GM23338 (cell line): ENCODE results near the gene MUC5AC. TPM values are rescaled to one million over a fixed set of nuclear protein-coding genes. Genes with fewer than 3 reads are reported as not detected.

ENCODE experiments used
- ATAC-seq: fragments of 200-7000 bp; cut with Tn5 transposase; 3 replicates; pipeline ENCODE4 v1.9.1; 2020
- DNase-seq: peaks from one replicate; pipeline ENCODE4 v3.0.0-alpha.2; 2015; ENCODE audit warnings: low spot score
- H2AFZ ChIP-seq: fragments of 200-600 bp; sonication (generic); 2 replicates; pipeline ENCODE4 v1.8.0; 2016; ENCODE audit warnings: antibody characterized with exemption, mild to moderate bottlenecking, moderate library complexity
- H3F3A ChIP-seq: fragments of 200-600 bp; sonication (generic); replicated peaks from 2 replicates; pipeline ENCODE4 v1.8.0; 2017; ENCODE audit warnings: antibody characterized with exemption, mixed run types, low read depth
- H3K27ac ChIP-seq: fragments of 200-600 bp; sonication (generic); 2 replicates; pipeline ENCODE4 v1.6.1; 2016; ENCODE audit warnings: low read depth
- H3K27me3 ChIP-seq: fragments of 200-600 bp; sonication (generic); 2 replicates; pipeline ENCODE4 v1.8.0; 2016; ENCODE audit warnings: mild to moderate bottlenecking, mixed run types, moderate library complexity; ENCODE audit not compliant: insufficient read depth
- H3K36me3 ChIP-seq: fragments of 200-600 bp; sonication (generic); 2 replicates; pipeline ENCODE4 v1.8.0; 2016; ENCODE audit warnings: mild to moderate bottlenecking; ENCODE audit not compliant: insufficient read depth
- H3K4me1 ChIP-seq: fragments of 200-600 bp; sonication (generic); 2 replicates; pipeline ENCODE4 v1.8.0; 2016; ENCODE audit warnings: mild to moderate bottlenecking, moderate library complexity; ENCODE audit not compliant: insufficient read depth
- H3K4me2 ChIP-seq: fragments of 200-600 bp; sonication (generic); 2 replicates; pipeline ENCODE4 v1.7.1; 2017; ENCODE audit warnings: mixed run types
- H3K4me3 ChIP-seq: fragments of 200-600 bp; sonication (generic); 2 replicates; pipeline ENCODE4 v1.6.1; 2016; ENCODE audit warnings: mixed run types
- H3K79me2 ChIP-seq: fragments of 200-600 bp; sonication (generic); replicated peaks from 2 replicates; pipeline ENCODE4 v1.8.0; 2017; ENCODE audit warnings: mild to moderate bottlenecking; ENCODE audit not compliant: insufficient read depth
- H3K9me2 ChIP-seq: fragments of 200-600 bp; sonication (generic); 2 replicates; pipeline ENCODE4 v1.8.0; 2017; ENCODE audit not compliant: insufficient read depth
- H4K20me1 ChIP-seq: fragments of 200-600 bp; sonication (generic); replicated peaks from 2 replicates; pipeline ENCODE4 v1.8.0; 2017; ENCODE audit warnings: mild to moderate bottlenecking; ENCODE audit not compliant: insufficient read depth
- H3K27ac Mint-ChIP-seq: 2 replicates; pipeline ENCODE4 v1.8.0; 2020; ENCODE audit warnings: inconsistent platforms, mild to moderate bottlenecking, moderate library complexity, mixed read lengths
- H3K27me3 Mint-ChIP-seq: 3 replicates; pipeline ENCODE4 v1.8.0; 2022; ENCODE audit warnings: low read depth, mild to moderate bottlenecking, moderate library complexity, mixed read lengths, inconsistent platforms; ENCODE audit not compliant: insufficient read depth, poor library complexity
- H3K36me3 Mint-ChIP-seq: 3 replicates; pipeline ENCODE4 v1.8.0; 2021; ENCODE audit warnings: low read depth, mild to moderate bottlenecking, inconsistent platforms, moderate library complexity, mixed read lengths
- H3K4me1 Mint-ChIP-seq: 3 replicates; pipeline ENCODE4 v1.8.0; 2020; ENCODE audit warnings: mild to moderate bottlenecking, inconsistent platforms, mixed read lengths
- H3K4me3 Mint-ChIP-seq: 3 replicates; pipeline ENCODE4 v1.8.0; 2021; ENCODE audit warnings: moderate library complexity, mild to moderate bottlenecking, inconsistent platforms, mixed read lengths
- H3K9me3 Mint-ChIP-seq: 3 replicates; pipeline ENCODE4 v1.8.0; 2020; ENCODE audit warnings: moderate library complexity, mild to moderate bottlenecking, inconsistent platforms, mixed read lengths
- CREB1 ChIP-seq: fragments of 250-450 bp; sonication (Bioruptor Pico); IDR thresholded peaks from 2 replicates; pipeline ENCODE4 v1.5.0; 2020; ENCODE audit warnings: low read depth, mild to moderate bottlenecking, moderate library complexity
- EZH2 ChIP-seq: fragments of 200-600 bp; sonication (generic); IDR thresholded peaks from one replicate; pipeline ENCODE4 v1.8.0; 2017; ENCODE audit warnings: antibody characterized with exemption, mild to moderate bottlenecking, low read depth; ENCODE audit not compliant: unreplicated experiment
- EZH2phosphoT487 ChIP-seq: fragments of 200-600 bp; sonication (generic); IDR thresholded peaks from one replicate; pipeline ENCODE4 v1.8.1; 2018; ENCODE audit warnings: antibody characterized with exemption; ENCODE audit not compliant: unreplicated experiment
- JUNB ChIP-seq: IDR thresholded peaks from one replicate; pipeline ENCODE4 v1.6.1; 2016; ENCODE audit warnings: antibody characterized with exemption; ENCODE audit not compliant: unreplicated experiment
- NANOG ChIP-seq: IDR thresholded peaks from 2 replicates; pipeline ENCODE4 v1.6.1; 2016; ENCODE audit warnings: antibody characterized with exemption, borderline replicate concordance
- POLR2AphosphoS5 ChIP-seq: IDR thresholded peaks from 2 replicates; pipeline ENCODE4 v1.6.1; 2016; ENCODE audit warnings: antibody characterized with exemption, low read depth
- STAT1 ChIP-seq: IDR thresholded peaks from one replicate; pipeline ENCODE4 v1.6.1; 2016; ENCODE audit warnings: antibody characterized with exemption; ENCODE audit not compliant: unreplicated experiment
- ZNF114 ChIP-seq: fragments of 250-450 bp; sonication (Bioruptor Pico); IDR thresholded peaks from 2 replicates; pipeline ENCODE4 v1.5.0; 2020; ENCODE audit warnings: mild to moderate bottlenecking, moderate library complexity
- ZNF331 ChIP-seq: fragments of 250-450 bp; sonication (Bioruptor Pico); IDR thresholded peaks from 2 replicates; pipeline ENCODE4 v1.5.0; 2020; ENCODE audit warnings: low read depth, mild to moderate bottlenecking, moderate library complexity
- polyA plus RNA-seq: library from polyadenylated mRNA; unstranded; fragments of >200 nt; fragmentation: Nextera tagmentation; extraction: Ambion mirVana; gene quantifications from 2 replicates; pipeline ENCODE4 v1.2.1, GENCODE V29; 2016
- total RNA-seq: library from RNA; depleted of rRNA; stranded (reverse); fragments of >200 nt; shearing (Covaris generic); gene quantifications from 2 replicates; pipeline ENCODE4 v1.2.3, GENCODE V29; 2014
- TF ChIP-seq, protein P1 (sequence below): fragments of 250-450 bp; sonication (Bioruptor Pico); IDR thresholded peaks from 2 replicates; pipeline ENCODE4 v1.5.0; 2020; ENCODE audit warnings: mild to moderate bottlenecking, moderate library complexity
- TF ChIP-seq, protein P2 (sequence below): IDR thresholded peaks from one replicate; pipeline ENCODE4 v1.6.1; 2018; ENCODE audit warnings: antibody characterized with exemption; ENCODE audit not compliant: unreplicated experiment
- TF ChIP-seq, protein P3 (sequence below): IDR thresholded peaks from 2 replicates; pipeline ENCODE4 v1.6.1; 2016; ENCODE audit warnings: antibody characterized with exemption
- TF ChIP-seq, protein P4 (sequence below), 2 experiments: fragments of 200-600 bp in 1 of 2; sonication (generic) in 1 of 2; conservative IDR thresholded peaks; 2 replicates each; pipeline versions ENCODE4 v1.5.1 to v1.6.1; 2016 to 2017; ENCODE audit warnings: antibody characterized with exemption in 2 of 2, low read depth in 2 of 2, mild to moderate bottlenecking in 2 of 2, moderate library complexity in 1 of 2

Gene MUC5AC
- total and polyA plus RNA-seq, 2 experiments from 2014 or later = not detected

DNA sequence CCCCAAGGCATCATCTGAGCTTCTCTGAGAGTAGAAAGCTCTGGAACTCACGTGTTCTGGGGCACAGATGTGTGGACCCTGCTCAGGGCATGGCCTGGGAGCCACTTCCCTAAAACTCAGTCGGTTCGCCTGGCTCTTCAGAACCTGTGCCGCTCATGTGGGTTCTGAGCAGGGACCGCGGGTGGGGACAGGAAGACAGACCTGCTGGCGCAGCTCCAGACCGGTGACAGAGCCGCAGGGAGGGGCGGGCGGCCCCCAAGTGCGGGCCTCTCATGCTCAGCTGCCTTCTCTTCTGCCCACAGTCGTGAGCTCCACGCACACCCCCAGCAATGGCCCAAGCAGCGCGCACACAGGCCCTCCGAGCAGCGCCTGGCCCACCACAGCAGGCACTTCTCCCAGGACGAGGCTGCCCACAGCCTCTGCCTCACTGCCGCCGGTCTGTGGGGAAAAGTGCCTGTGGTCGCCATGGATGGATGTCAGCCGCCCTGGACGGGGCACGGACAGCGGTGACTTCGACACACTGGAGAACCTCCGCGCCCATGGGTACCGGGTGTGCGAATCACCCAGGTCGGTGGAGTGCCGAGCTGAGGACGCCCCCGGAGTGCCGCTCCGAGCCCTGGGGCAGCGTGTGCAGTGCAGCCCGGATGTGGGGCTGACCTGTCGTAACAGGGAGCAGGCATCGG, 24.2 kb downstream of the MUC5AC start:
- no peaks in the 10 kb centered on the region for H3K4me1 Mint-ChIP-seq
- H3K36me3 ChIP-seq = no peaks in the 10 kb centered on the region
- H3K9me3 Mint-ChIP-seq = peaks cover 3% of the 10 kb centered on the region; the same call in 2 of the 3 replicates
- no peak overlapping the region for H3K4me3 ChIP-seq
- no peak overlapping the region for H3K4me3 Mint-ChIP-seq
- ATAC-seq (no peak), DNase-seq (no peak)
- H3K36me3 Mint-ChIP-seq = no peaks in the 10 kb centered on the region
- no peaks in the 10 kb centered on the region for H3K79me2 ChIP-seq
- H4K20me1 ChIP-seq = no peaks in the 10 kb centered on the region
- no peak overlapping the region for H2AFZ ChIP-seq
- peaks cover 3% of the 10 kb centered on the region for H3K27me3 Mint-ChIP-seq
- H3K27ac Mint-ChIP-seq = no peak overlapping the region
- no peak overlapping the region for H3K4me2 ChIP-seq
- H3K9me2 ChIP-seq = no peaks in the 10 kb centered on the region
- no peak overlapping the region for H3K27ac ChIP-seq
- no peaks in the 10 kb centered on the region for H3K4me1 ChIP-seq
- TF ChIP-seq EZH2 = no peak
- TF ChIP-seq POLR2AphosphoS5 = no peak
- no peak for TF ChIP-seq CREB1
- TF ChIP-seq, protein P1, sequence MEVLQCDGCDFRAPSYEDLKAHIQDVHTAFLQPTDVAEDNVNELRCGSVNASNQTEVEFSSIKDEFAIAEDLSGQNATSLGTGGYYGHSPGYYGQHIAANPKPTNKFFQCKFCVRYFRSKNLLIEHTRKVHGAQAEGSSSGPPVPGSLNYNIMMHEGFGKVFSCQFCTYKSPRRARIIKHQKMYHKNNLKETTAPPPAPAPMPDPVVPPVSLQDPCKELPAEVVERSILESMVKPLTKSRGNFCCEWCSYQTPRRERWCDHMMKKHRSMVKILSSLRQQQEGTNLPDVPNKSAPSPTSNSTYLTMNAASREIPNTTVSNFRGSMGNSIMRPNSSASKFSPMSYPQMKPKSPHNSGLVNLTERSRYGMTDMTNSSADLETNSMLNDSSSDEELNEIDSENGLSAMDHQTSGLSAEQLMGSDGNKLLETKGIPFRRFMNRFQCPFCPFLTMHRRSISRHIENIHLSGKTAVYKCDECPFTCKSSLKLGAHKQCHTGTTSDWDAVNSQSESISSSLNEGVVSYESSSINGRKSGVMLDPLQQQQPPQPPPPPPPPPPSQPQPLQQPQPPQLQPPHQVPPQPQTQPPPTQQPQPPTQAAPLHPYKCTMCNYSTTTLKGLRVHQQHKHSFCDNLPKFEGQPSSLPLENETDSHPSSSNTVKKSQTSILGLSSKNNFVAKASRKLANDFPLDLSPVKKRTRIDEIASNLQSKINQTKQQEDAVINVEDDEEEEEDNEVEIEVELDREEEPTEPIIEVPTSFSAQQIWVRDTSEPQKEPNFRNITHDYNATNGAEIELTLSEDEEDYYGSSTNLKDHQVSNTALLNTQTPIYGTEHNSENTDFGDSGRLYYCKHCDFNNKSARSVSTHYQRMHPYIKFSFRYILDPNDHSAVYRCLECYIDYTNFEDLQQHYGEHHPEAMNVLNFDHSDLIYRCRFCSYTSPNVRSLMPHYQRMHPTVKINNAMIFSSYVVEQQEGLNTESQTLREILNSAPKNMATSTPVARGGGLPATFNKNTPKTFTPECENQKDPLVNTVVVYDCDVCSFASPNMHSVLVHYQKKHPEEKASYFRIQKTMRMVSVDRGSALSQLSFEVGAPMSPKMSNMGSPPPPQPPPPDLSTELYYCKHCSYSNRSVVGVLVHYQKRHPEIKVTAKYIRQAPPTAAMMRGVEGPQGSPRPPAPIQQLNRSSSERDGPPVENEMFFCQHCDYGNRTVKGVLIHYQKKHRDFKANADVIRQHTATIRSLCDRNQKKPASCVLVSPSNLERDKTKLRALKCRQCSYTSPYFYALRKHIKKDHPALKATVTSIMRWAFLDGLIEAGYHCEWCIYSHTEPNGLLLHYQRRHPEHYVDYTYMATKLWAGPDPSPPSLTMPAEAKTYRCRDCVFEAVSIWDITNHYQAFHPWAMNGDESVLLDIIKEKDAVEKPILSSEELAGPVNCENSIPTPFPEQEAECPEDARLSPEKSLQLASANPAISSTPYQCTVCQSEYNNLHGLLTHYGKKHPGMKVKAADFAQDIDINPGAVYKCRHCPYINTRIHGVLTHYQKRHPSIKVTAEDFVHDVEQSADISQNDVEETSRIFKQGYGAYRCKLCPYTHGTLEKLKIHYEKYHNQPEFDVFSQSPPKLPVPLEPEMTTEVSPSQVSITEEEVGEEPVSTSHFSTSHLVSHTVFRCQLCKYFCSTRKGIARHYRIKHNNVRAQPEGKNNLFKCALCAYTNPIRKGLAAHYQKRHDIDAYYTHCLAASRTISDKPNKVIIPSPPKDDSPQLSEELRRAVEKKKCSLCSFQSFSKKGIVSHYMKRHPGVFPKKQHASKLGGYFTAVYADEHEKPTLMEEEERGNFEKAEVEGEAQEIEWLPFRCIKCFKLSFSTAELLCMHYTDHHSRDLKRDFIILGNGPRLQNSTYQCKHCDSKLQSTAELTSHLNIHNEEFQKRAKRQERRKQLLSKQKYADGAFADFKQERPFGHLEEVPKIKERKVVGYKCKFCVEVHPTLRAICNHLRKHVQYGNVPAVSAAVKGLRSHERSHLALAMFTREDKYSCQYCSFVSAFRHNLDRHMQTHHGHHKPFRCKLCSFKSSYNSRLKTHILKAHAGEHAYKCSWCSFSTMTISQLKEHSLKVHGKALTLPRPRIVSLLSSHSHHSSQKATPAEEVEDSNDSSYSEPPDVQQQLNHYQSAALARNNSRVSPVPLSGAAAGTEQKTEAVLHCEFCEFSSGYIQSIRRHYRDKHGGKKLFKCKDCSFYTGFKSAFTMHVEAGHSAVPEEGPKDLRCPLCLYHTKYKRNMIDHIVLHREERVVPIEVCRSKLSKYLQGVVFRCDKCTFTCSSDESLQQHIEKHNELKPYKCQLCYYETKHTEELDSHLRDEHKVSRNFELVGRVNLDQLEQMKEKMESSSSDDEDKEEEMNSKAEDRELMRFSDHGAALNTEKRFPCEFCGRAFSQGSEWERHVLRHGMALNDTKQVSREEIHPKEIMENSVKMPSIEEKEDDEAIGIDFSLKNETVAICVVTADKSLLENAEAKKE (CRISPR knock-in tag) = no peak
- no peak for TF ChIP-seq ZNF114 (CRISPR knock-in tag)
- TF ChIP-seq NANOG = no peak
- TF ChIP-seq, protein P2, sequence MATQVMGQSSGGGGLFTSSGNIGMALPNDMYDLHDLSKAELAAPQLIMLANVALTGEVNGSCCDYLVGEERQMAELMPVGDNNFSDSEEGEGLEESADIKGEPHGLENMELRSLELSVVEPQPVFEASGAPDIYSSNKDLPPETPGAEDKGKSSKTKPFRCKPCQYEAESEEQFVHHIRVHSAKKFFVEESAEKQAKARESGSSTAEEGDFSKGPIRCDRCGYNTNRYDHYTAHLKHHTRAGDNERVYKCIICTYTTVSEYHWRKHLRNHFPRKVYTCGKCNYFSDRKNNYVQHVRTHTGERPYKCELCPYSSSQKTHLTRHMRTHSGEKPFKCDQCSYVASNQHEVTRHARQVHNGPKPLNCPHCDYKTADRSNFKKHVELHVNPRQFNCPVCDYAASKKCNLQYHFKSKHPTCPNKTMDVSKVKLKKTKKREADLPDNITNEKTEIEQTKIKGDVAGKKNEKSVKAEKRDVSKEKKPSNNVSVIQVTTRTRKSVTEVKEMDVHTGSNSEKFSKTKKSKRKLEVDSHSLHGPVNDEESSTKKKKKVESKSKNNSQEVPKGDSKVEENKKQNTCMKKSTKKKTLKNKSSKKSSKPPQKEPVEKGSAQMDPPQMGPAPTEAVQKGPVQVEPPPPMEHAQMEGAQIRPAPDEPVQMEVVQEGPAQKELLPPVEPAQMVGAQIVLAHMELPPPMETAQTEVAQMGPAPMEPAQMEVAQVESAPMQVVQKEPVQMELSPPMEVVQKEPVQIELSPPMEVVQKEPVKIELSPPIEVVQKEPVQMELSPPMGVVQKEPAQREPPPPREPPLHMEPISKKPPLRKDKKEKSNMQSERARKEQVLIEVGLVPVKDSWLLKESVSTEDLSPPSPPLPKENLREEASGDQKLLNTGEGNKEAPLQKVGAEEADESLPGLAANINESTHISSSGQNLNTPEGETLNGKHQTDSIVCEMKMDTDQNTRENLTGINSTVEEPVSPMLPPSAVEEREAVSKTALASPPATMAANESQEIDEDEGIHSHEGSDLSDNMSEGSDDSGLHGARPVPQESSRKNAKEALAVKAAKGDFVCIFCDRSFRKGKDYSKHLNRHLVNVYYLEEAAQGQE = no peak
- TF ChIP-seq STAT1 = no peak
- no peak for TF ChIP-seq ZNF331 (CRISPR knock-in tag)
- TF ChIP-seq, protein P3, sequence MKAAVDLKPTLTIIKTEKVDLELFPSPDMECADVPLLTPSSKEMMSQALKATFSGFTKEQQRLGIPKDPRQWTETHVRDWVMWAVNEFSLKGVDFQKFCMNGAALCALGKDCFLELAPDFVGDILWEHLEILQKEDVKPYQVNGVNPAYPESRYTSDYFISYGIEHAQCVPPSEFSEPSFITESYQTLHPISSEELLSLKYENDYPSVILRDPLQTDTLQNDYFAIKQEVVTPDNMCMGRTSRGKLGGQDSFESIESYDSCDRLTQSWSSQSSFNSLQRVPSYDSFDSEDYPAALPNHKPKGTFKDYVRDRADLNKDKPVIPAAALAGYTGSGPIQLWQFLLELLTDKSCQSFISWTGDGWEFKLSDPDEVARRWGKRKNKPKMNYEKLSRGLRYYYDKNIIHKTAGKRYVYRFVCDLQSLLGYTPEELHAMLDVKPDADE = no peak
- TF ChIP-seq, protein P4, sequence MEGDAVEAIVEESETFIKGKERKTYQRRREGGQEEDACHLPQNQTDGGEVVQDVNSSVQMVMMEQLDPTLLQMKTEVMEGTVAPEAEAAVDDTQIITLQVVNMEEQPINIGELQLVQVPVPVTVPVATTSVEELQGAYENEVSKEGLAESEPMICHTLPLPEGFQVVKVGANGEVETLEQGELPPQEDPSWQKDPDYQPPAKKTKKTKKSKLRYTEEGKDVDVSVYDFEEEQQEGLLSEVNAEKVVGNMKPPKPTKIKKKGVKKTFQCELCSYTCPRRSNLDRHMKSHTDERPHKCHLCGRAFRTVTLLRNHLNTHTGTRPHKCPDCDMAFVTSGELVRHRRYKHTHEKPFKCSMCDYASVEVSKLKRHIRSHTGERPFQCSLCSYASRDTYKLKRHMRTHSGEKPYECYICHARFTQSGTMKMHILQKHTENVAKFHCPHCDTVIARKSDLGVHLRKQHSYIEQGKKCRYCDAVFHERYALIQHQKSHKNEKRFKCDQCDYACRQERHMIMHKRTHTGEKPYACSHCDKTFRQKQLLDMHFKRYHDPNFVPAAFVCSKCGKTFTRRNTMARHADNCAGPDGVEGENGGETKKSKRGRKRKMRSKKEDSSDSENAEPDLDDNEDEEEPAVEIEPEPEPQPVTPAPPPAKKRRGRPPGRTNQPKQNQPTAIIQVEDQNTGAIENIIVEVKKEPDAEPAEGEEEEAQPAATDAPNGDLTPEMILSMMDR (conservative IDR thresholded peaks at IDR 0.05; ENCODE audit: low read depth in 2 of 2) = no peak
- no peak for TF ChIP-seq EZH2phosphoT487
- no peak for TF ChIP-seq JUNB
- no peaks in the 10 kb centered on the region for H3K27me3 ChIP-seq
- H3F3A ChIP-seq = no peaks in the 10 kb centered on the region
